ENCODE measurements around the gene CCDC51. TPM values are rescaled to one million over a fixed set of nuclear protein-coding genes. Genes with fewer than 3 reads are reported as not detected.

CCDC51 gene, protein sequence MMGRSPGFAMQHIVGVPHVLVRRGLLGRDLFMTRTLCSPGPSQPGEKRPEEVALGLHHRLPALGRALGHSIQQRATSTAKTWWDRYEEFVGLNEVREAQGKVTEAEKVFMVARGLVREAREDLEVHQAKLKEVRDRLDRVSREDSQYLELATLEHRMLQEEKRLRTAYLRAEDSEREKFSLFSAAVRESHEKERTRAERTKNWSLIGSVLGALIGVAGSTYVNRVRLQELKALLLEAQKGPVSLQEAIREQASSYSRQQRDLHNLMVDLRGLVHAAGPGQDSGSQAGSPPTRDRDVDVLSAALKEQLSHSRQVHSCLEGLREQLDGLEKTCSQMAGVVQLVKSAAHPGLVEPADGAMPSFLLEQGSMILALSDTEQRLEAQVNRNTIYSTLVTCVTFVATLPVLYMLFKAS
- total RNA-seq (2014; rRNA removed; shearing (Covaris generic)), result 30.7 and 33.8 TPM in 2 replicates

DNA sequence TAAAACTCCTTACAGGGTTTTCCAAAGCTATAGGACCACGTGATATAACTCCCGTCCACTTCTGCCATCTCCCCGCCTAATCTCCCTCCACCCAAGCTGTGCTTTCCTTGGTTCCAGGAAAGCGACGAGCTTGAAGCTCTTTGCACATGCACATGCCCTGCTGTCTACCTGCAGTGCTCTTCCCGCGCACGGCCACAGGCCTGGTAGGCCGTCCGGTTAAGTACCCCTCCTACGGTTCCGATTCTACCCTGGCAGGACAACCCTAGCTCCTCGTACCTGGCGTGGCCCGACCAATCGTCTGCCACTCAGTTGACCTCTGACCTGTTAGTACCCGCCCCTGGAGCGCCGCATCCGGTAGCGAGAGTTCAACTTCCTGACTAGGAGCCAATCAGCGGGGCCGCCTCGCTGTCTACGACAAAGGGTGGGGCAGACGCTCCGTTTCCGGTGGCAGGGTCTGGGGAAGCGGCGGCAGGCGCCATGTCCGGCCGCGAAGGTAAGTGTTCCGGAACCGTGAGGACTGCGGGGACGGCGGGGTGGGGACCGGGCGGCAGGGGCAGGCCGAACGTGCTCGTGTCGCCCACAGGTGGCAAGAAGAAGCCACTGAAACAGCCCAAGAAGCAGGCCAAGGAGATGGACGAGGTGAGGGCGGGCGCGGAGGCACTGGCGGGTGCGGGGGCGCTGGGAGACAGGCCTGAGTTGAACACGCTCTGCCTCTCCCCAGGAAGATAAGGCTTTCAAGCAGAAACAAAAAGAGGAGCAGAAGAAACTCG lies at the start of gene CCDC51, which contains the start of gene TMA7:
Gene CCDC51 (minus strand): TSS at position 300 of the 770 bp plus-strand sequence. CDS start 4,991 bp downstream, outside the sequence.
Gene TMA7 (plus strand): TSS at position 438 of the 770 bp plus-strand sequence. CDS start 40 bp downstream, at position 478.

DNA sequence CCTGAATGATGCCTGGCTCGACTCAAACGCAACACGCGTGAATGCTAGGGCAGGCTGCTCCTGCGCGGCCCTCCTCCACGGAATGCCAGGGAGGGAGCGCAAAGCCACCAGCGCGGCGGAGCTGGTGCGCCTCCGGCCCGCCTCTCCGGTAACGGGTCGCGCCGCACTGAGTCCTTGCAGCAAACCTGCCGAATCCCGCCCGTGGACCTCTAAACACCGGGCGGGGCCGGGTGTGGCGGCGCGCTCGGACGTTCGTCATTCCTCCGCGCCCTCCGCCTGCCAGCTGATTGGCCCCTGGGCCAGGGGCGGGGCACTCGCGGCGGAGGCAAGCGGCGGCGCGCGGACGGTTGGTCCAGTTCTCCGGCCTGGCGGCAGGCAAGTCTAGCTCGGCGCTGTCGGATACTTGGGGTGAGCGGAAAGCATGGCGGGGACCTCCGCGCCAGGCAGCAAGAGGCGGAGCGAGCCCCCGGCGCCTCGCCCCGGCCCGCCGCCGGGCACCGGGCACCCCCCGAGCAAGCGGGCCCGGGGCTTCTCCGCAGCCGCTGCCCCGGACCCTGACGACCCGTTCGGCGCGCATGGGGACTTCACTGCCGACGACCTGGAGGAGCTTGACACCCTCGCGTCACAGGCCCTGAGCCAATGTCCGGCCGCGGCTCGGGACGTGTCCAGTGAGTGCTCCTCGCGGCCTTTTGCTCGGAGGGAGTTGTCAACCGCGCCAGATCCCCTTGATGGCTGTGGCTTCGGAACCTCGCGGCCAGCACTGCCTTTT lies 6.7 kb upstream of the CCDC51 start, which contains the start of gene ATRIP:
Gene ATRIP (plus strand): TSS at position 313 of the 769 bp plus-strand sequence. CDS start 109 bp downstream, at position 422.

DNA sequence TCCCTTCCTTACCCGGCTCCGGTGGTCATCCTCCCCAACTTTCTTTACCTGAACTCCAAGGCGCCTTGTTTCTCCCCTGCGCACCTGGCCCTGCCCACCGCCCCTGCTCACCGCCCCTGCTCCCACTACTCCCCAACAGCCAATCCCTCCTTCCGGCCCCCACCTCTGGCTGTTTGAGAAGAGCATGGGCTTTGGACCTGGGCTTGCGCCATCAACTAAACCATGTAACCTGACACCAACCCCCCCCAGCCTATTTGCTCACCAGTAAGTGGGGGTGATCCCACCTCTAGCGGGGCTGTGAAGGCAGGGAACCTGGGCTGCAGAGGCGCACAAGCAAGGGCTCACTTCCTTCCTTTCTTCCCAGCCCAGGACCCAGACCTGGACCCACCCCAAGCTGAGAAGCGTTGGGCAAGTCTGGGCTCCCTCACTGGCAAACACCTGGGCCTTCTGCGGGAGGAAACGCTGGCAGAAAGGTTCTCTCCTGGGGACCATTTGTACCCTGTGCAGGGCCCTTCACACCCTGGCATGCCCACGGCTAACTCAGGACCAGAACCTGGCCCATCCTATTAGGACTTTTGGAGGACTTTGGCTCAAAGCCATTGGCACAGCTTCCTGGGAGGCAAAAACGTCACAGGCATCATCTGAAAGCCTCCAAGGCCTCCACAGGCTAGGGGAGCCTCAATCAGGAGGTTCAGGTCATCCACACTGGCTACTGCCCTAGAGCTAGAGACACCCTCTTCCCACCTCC lies 9.8 kb downstream of the CCDC51 start, which contains the start of gene PLXNB1:
Gene PLXNB1 (minus strand): TSS at position 127 of the 748 bp plus-strand sequence. CDS start 5,475 bp downstream, outside the sequence.

Other genes with a start within 250 kb of the CCDC51 start
- 2.4 and 6.6 TPM in 2 replicates for gene CAMP, start 216.6 kb downstream of the CCDC51 start, total RNA-seq (2014; rRNA removed; shearing (Covaris generic))
- gene ZNF589, start 199.0 kb downstream of the CCDC51 start, total RNA-seq (2014; rRNA removed; shearing (Covaris generic)), result 16.5 and 17.2 TPM in 2 replicates
- 20.8 and 22.6 TPM in 2 replicates for gene NME6, start 138.8 kb downstream of the CCDC51 start, total RNA-seq (2014; rRNA removed; shearing (Covaris generic))
- not detected in 2 replicates for gene SPINK8, start 106.5 kb downstream of the CCDC51 start, total RNA-seq (2014; rRNA removed; shearing (Covaris generic))
- 0.04 TPM in 1 of 2 replicates, not detected in the other for gene FBXW12, start 67.9 kb downstream of the CCDC51 start, total RNA-seq (2014; rRNA removed; shearing (Covaris generic))
- 25.6 and 29.2 TPM in 2 replicates for gene PLXNB1, start 10.0 kb downstream of the CCDC51 start, total RNA-seq (2014; rRNA removed; shearing (Covaris generic))
- 631 and 866 TPM in 2 replicates for gene TMA7, start 138 bp upstream of the CCDC51 start, total RNA-seq (2014; rRNA removed; shearing (Covaris generic))
- 13.7 and 14.2 TPM in 2 replicates for gene ATRIP, start 6.6 kb upstream of the CCDC51 start, total RNA-seq (2014; rRNA removed; shearing (Covaris generic))
- 107 and 119 TPM in 2 replicates for gene SHISA5, start 64.1 kb upstream of the CCDC51 start, total RNA-seq (2014; rRNA removed; shearing (Covaris generic))
- 57.7 and 76.4 TPM in 2 replicates for gene PFKFB4, start 116.7 kb upstream of the CCDC51 start, total RNA-seq (2014; rRNA removed; shearing (Covaris generic))
- 17.5 and 30.5 TPM in 2 replicates for gene UCN2, start 123.7 kb upstream of the CCDC51 start, total RNA-seq (2014; rRNA removed; shearing (Covaris generic))
- 14.6 and 21.1 TPM in 2 replicates for gene COL7A1, start 155.2 kb upstream of the CCDC51 start, total RNA-seq (2014; rRNA removed; shearing (Covaris generic))
- gene UQCRC1, start 169.5 kb upstream of the CCDC51 start, total RNA-seq (2014; rRNA removed; shearing (Covaris generic)), result 264 and 282 TPM in 2 replicates
- not detected in 2 replicates for gene TMEM89, start 181.7 kb upstream of the CCDC51 start, total RNA-seq (2014; rRNA removed; shearing (Covaris generic))
- 22.7 and 23.9 TPM in 2 replicates for gene SLC26A6, start 195.3 kb upstream of the CCDC51 start, total RNA-seq (2014; rRNA removed; shearing (Covaris generic))
- gene CELSR3, start 222.8 kb upstream of the CCDC51 start, total RNA-seq (2014; rRNA removed; shearing (Covaris generic)), result 7.3 and 7.9 TPM in 2 replicates
- 28.9 and 42.3 TPM in 2 replicates for gene NCKIPSD, start 245.8 kb upstream of the CCDC51 start, total RNA-seq (2014; rRNA removed; shearing (Covaris generic))

All from A375 (cell line).